Neural crest cell (in vitro differentiated cells): Measurements from ENCODE around the gene TRIML1. TPM values are rescaled to one million over a fixed set of nuclear protein-coding genes. Genes with fewer than 3 reads are reported as not detected.

Experiments
- DNase-seq: peaks from one replicate; pipeline ENCODE4 v3.0.0; 2021; ENCODE audit warnings: low read depth, mixed read lengths, low spot score
- H3K27ac Mint-ChIP-seq: one replicate; pipeline ENCODE4 v1.8.0; 2021; ENCODE audit warnings: mild to moderate bottlenecking, mixed read lengths; ENCODE audit not compliant: unreplicated experiment
- H3K27me3 Mint-ChIP-seq: 2 replicates; pipeline ENCODE4 v1.8.0; 2021; ENCODE audit warnings: low read depth, mild to moderate bottlenecking, mixed read lengths
- H3K36me3 Mint-ChIP-seq: 2 replicates; pipeline ENCODE4 v1.8.0; 2021; ENCODE audit warnings: low read depth, mild to moderate bottlenecking, mixed read lengths
- H3K4me1 Mint-ChIP-seq: 2 replicates; pipeline ENCODE4 v1.8.0; 2021; ENCODE audit warnings: mixed read lengths
- H3K4me3 Mint-ChIP-seq: one replicate; pipeline ENCODE4 v1.8.0; 2021; ENCODE audit warnings: mild to moderate bottlenecking, mixed read lengths
- H3K9me3 Mint-ChIP-seq: 2 replicates; pipeline ENCODE4 v1.8.0; 2021; ENCODE audit warnings: mixed read lengths
- total RNA-seq: library from RNA; stranded (reverse); gene quantifications from 2 replicates; pipeline ENCODE4 v1.2.1, GENCODE V29; 2021
- TF ChIP-seq, protein P1 (sequence below): fragments of 200-600 bp; sonication (generic); conservative IDR thresholded peaks from 2 replicates; pipeline ENCODE4 v1.5.0; 2021; ENCODE audit warnings: antibody characterized with exemption, mild to moderate bottlenecking

The TRIML1 gene
- total RNA-seq, 1 donor from 2014 or later: not detected

DNA sequence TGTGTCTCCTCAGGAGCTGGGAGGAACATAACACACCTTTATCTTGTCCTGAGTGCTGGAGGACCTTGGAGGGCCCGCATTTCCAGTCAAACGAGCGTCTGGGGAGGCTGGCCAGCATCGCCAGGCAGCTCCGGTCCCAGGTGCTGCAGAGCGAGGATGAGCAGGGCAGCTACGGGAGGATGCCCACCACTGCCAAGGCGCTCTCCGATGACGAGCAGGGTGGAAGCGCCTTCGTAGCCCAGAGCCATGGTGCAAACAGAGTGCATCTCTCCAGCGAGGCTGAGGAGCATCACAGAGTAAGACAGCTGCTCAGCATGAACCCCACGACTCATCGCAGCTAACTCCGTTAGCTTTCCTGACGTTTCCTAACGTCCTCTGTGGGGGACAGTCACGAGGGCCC lies 430 bp downstream of the TRIML1 start:
- TF ChIP-seq, protein P1, sequence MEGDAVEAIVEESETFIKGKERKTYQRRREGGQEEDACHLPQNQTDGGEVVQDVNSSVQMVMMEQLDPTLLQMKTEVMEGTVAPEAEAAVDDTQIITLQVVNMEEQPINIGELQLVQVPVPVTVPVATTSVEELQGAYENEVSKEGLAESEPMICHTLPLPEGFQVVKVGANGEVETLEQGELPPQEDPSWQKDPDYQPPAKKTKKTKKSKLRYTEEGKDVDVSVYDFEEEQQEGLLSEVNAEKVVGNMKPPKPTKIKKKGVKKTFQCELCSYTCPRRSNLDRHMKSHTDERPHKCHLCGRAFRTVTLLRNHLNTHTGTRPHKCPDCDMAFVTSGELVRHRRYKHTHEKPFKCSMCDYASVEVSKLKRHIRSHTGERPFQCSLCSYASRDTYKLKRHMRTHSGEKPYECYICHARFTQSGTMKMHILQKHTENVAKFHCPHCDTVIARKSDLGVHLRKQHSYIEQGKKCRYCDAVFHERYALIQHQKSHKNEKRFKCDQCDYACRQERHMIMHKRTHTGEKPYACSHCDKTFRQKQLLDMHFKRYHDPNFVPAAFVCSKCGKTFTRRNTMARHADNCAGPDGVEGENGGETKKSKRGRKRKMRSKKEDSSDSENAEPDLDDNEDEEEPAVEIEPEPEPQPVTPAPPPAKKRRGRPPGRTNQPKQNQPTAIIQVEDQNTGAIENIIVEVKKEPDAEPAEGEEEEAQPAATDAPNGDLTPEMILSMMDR: no peak
- Mint-ChIP-seq H3K27me3 (no peaks in the 10 kb centered on the region), H3K9me3 (peaks cover 2% of the 10 kb centered on the region), H3K4me3 (no peak overlapping the region), H3K36me3 (peaks cover 2% of the 10 kb centered on the region), H3K4me1 (no peaks in the 10 kb centered on the region), H3K27ac (no peak overlapping the region)
- no peak for DNase-seq

DNA sequence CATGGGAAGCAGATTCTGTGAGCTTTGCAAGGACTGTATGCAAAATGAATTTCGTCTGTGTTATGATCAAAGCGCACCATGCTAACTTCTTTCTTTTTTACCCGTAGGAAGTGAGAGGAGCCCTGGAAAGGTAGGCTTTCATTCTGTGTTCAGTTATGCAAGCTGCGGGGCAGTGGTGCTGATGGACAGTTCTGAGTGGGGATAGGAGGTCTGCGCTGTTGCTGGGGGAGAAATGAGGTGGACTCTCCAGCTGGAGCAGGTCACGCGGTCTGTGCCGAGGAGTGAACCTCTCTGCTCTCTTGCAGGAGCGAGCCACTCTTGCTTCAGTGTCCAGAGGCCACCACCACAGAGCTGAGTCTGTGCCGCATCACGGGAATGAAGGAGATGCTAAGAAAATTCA lies 4.5 kb downstream of the TRIML1 start:
- H3K9me3 Mint-ChIP-seq: peaks cover 4% of the 10 kb centered on the region
- no peak for DNase-seq
- no peaks in the 10 kb centered on the region for H3K27me3 Mint-ChIP-seq
- no peaks in the 10 kb centered on the region for H3K4me1 Mint-ChIP-seq
- peaks cover 4% of the 10 kb centered on the region for H3K36me3 Mint-ChIP-seq
- no peak overlapping the region for H3K27ac Mint-ChIP-seq
- H3K4me3 Mint-ChIP-seq: no peak overlapping the region
- TF ChIP-seq, protein P1: no peak

DNA sequence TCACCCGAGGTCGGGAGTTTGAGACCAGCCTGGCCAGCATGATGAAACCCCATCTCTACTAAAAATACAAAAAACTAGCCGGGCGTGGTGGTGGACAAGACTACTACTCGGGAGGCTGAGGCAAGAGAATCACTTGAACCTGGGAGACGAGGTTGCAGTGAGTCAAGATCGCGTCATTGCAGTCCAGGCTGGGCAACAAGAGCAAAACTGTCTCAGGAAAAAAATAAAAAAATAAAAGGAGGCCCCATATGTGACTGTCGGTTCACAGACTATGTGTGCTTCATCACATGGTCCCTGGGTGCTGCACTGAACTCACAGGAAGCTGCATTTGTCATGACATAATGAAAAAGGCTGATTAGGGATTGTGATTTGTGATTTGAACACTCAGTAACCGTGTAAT lies 6.4 kb downstream of the TRIML1 start:
- Mint-ChIP-seq H3K9me3 (peaks cover 4% of the 10 kb centered on the region), H3K27me3 (no peaks in the 10 kb centered on the region), H3K4me3 (no peak overlapping the region), H3K36me3 (peaks cover 4% of the 10 kb centered on the region), H3K4me1 (no peaks in the 10 kb centered on the region), H3K27ac (no peak overlapping the region)
- no peak for DNase-seq
- TF ChIP-seq, protein P1: no peak

DNA sequence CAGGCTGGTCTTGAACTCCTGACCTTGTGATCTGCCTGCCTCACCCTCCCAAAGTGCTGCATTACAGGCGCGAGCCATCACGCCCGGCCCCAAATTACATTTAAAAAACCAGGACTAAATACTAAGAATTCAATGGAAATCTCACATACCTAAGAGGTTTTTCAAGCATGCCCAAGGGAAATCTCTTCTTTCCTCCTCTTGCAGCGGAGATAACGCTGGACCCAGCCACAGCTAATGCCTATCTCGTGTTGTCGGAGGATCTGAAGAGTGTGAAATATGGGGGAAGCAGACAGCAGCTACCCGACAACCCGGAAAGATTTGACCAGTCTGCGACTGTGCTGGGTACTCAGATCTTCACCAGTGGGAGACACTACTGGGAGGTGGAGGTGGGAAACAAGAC lies 7.4 kb downstream of the TRIML1 start:
- Mint-ChIP-seq H3K4me3 (no peak overlapping the region), H3K9me3 (peaks cover 4% of the 10 kb centered on the region), H3K36me3 (peaks cover 4% of the 10 kb centered on the region), H3K27ac (no peak overlapping the region), H3K27me3 (no peaks in the 10 kb centered on the region), H3K4me1 (no peaks in the 10 kb centered on the region)
- TF ChIP-seq, protein P1: no peak
- no peak for DNase-seq

DNA sequence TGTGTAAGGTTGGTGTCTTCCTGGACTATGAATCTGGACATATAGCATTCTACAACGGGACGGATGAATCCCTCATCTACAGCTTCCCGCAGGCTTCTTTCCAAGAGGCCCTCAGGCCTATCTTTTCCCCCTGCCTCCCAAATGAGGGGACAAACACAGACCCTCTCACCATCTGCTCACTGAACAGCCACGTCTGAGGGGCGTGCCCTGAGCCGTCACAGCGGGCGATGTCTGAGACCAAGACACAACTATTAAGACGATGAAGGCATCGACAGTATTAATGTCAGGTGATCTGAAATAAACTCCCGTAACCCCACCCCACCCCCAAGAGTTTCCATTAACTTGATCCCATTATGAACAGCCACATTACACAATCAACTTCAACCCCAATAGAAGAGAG lies 7.9 kb downstream of the TRIML1 start:
- Mint-ChIP-seq H3K27ac (no peak overlapping the region), H3K27me3 (no peaks in the 10 kb centered on the region)
- TF ChIP-seq, protein P1: no peak

DNA sequence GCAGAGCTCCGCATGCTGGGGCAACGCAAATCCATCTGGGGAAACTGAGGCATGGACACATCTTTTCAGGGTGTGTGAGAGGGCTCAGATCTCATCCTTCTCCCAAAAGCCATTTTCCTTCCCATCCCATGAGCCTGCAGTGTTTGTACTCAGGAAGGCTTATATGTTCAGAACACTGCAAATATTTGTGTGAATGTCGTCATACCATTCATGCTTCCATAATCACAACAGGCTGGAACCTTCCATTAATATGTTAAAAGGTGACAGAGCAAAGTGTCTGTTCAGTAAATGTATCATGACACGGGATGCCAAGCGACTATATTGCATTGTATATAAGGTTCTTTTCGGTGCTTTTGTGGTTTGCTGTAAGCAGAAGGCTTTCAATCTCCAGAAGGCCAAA lies 8.5 kb downstream of the TRIML1 start:
- TF ChIP-seq, protein P1: no peak
- H3K4me3 Mint-ChIP-seq: no peak overlapping the region
- H3K9me3 Mint-ChIP-seq: peaks cover 4% of the 10 kb centered on the region
- no peak overlapping the region for H3K27ac Mint-ChIP-seq
- H3K4me1 Mint-ChIP-seq: no peaks in the 10 kb centered on the region
- H3K36me3 Mint-ChIP-seq: peaks cover 4% of the 10 kb centered on the region
- no peak for DNase-seq
- H3K27me3 Mint-ChIP-seq: no peaks in the 10 kb centered on the region

More for the DNA sequence above, 7.9 kb downstream of the TRIML1 start:
- DNase-seq: no peak
- no peaks in the 10 kb centered on the region for H3K4me1 Mint-ChIP-seq
- peaks cover 4% of the 10 kb centered on the region for H3K36me3 Mint-ChIP-seq
- H3K4me3 Mint-ChIP-seq: no peak overlapping the region
- H3K9me3 Mint-ChIP-seq: peaks cover 4% of the 10 kb centered on the region
